Measurements from ENCODE around the gene MRPL37. TPM values are rescaled to one million over a fixed set of nuclear protein-coding genes. Genes with fewer than 3 reads are reported as not detected.

The MRPL37 gene
- total RNA-seq, 1 experiment from 2014 or later = 138 TPM

GRCh38 chr1:54240741-54241335 is 40.9 kb downstream of the MRPL37 start:
- CTCF ChIA-PET = no interaction called here
- intact Hi-C loops (cut with micrococcal nuclease; ENCODE audit: unreplicated experiment) (no loop called here), in situ Hi-C loops (cut with HindIII; ENCODE audit: low pct_unique_long_range_greater_than_20kb, low sequenced_read_pairs) (no loop called here)
- BruUV-seq (replicated peaks) = no TSS peak
- Histone ChIP-seq H3K27me3 (ENCODE audit: control insufficient read depth, insufficient read depth, low read length) (no peaks in the 10 kb centered on the region), H3K27ac (ENCODE audit: low read length) (no peak overlapping the region), H3K9me3 (ENCODE audit: control insufficient read depth, insufficient read depth, low read depth, low read length) (no peaks in the 10 kb centered on the region), H3K4me1 (ENCODE audit: control insufficient read depth, insufficient read depth, low read length) (no peaks in the 10 kb centered on the region), H3K36me3 (ENCODE audit: control insufficient read depth, insufficient read depth, low read length) (no peaks in the 10 kb centered on the region), H3K4me3 (ENCODE audit: low read depth in 2 of 2, low read length in 2 of 2) (no peak overlapping the region)
- POLR2A ChIA-PET = no interaction called here
- TF ChIP-seq, protein P1, sequence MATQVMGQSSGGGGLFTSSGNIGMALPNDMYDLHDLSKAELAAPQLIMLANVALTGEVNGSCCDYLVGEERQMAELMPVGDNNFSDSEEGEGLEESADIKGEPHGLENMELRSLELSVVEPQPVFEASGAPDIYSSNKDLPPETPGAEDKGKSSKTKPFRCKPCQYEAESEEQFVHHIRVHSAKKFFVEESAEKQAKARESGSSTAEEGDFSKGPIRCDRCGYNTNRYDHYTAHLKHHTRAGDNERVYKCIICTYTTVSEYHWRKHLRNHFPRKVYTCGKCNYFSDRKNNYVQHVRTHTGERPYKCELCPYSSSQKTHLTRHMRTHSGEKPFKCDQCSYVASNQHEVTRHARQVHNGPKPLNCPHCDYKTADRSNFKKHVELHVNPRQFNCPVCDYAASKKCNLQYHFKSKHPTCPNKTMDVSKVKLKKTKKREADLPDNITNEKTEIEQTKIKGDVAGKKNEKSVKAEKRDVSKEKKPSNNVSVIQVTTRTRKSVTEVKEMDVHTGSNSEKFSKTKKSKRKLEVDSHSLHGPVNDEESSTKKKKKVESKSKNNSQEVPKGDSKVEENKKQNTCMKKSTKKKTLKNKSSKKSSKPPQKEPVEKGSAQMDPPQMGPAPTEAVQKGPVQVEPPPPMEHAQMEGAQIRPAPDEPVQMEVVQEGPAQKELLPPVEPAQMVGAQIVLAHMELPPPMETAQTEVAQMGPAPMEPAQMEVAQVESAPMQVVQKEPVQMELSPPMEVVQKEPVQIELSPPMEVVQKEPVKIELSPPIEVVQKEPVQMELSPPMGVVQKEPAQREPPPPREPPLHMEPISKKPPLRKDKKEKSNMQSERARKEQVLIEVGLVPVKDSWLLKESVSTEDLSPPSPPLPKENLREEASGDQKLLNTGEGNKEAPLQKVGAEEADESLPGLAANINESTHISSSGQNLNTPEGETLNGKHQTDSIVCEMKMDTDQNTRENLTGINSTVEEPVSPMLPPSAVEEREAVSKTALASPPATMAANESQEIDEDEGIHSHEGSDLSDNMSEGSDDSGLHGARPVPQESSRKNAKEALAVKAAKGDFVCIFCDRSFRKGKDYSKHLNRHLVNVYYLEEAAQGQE (IDR thresholded peaks at IDR 0.05; ENCODE audit: insufficient read depth in 1 of 2, low read depth in 2 of 2, low read length in 1 of 2) = no peak
- TF ChIP-seq, protein P2, sequence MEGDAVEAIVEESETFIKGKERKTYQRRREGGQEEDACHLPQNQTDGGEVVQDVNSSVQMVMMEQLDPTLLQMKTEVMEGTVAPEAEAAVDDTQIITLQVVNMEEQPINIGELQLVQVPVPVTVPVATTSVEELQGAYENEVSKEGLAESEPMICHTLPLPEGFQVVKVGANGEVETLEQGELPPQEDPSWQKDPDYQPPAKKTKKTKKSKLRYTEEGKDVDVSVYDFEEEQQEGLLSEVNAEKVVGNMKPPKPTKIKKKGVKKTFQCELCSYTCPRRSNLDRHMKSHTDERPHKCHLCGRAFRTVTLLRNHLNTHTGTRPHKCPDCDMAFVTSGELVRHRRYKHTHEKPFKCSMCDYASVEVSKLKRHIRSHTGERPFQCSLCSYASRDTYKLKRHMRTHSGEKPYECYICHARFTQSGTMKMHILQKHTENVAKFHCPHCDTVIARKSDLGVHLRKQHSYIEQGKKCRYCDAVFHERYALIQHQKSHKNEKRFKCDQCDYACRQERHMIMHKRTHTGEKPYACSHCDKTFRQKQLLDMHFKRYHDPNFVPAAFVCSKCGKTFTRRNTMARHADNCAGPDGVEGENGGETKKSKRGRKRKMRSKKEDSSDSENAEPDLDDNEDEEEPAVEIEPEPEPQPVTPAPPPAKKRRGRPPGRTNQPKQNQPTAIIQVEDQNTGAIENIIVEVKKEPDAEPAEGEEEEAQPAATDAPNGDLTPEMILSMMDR (IDR thresholded peaks at IDR 0.05) = no peak
- no peak for TF ChIP-seq POLR2AphosphoS5 (IDR thresholded peaks at IDR 0.05; ENCODE audit: low read depth, low read length)
- TF ChIP-seq TCF7L2 (IDR thresholded peaks at IDR 0.05; ENCODE audit: low read depth, low read length) = no peak
- no peak for TF ChIP-seq SIN3A (IDR thresholded peaks at IDR 0.05; ENCODE audit: borderline replicate concordance, insufficient read depth, low read depth, low read length)
- no peak for DNase-seq (ENCODE audit: low read depth, low spot score)
- no peak for ATAC-seq

DNA sequence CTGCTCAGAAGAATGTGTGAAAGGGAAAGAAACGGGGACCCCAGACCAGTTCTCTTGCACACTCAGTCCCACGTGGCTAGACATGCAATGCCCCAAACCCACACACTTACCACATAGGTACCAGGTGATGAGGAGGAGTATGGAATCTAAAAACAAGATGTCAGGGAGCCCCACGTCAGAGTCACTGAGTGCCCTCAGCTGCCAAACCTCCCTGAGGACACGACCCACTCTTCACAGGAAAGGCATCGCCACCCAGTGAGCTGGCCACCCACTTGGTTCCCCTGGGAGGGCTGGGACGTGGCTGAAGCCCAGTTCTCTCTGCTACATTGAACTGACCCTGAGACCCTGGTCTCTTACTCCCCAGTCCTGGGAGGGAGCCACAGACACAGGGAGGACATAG is 41.4 kb downstream of the MRPL37 start:
- in situ Hi-C loops (cut with HindIII; ENCODE audit: low pct_unique_long_range_greater_than_20kb, low sequenced_read_pairs) (no loop called here), intact Hi-C loops (cut with micrococcal nuclease; ENCODE audit: unreplicated experiment) (no loop called here)
- ChIA-PET POLR2A (no interaction called here), CTCF (no interaction called here)
- H3K27ac ChIP-seq (ENCODE audit: low read length) = no peak overlapping the region
- TF ChIP-seq, protein P2 (IDR thresholded peaks at IDR 0.05) = no peak
- no peak for TF ChIP-seq SIN3A (IDR thresholded peaks at IDR 0.05; ENCODE audit: borderline replicate concordance, insufficient read depth, low read depth, low read length)
- no peak for TF ChIP-seq TCF7L2 (IDR thresholded peaks at IDR 0.05; ENCODE audit: low read depth, low read length)
- TF ChIP-seq, protein P1 (IDR thresholded peaks at IDR 0.05; ENCODE audit: insufficient read depth in 1 of 2, low read depth in 2 of 2, low read length in 1 of 2) = no peak
- TF ChIP-seq POLR2AphosphoS5 (IDR thresholded peaks at IDR 0.05; ENCODE audit: low read depth, low read length) = no peak
- ATAC-seq (no peak), DNase-seq (ENCODE audit: low read depth, low spot score) (no peak)
- H3K4me1 ChIP-seq (ENCODE audit: control insufficient read depth, insufficient read depth, low read length) = no peaks in the 10 kb centered on the region
- H3K9me3 ChIP-seq (ENCODE audit: control insufficient read depth, insufficient read depth, low read depth, low read length) = no peaks in the 10 kb centered on the region
- H3K27me3 ChIP-seq (ENCODE audit: control insufficient read depth, insufficient read depth, low read length) = no peaks in the 10 kb centered on the region
- no peaks in the 10 kb centered on the region for H3K36me3 ChIP-seq (ENCODE audit: control insufficient read depth, insufficient read depth, low read length)
- H3K4me3 ChIP-seq (ENCODE audit: low read depth in 2 of 2, low read length in 2 of 2) = no peak overlapping the region
- BruUV-seq (replicated peaks) = no TSS peak

All from Panc1 (cell line).